Activated CD4-positive, alpha-beta T cell treated with anti-CD3 and anti-CD28 coated beads for 24 hours (primary cell): ENCODE data around the gene MYOM1.
A peak's percentile ranks its signal among the peaks of the same experiment; 100 is the strongest.

Experiments used
- DNase-seq, 2 donors: peaks; one replicate each; pipeline ENCODE4 v3.0.0-alpha.2; 2020; ENCODE audit warnings: low read depth in 2 of 2

The MYOM1 gene

GRCh38 chr18:3151399-3152264, 68.1 kb downstream of the MYOM1 start:
- no peak for DNase-seq

GRCh38 chr18:3150688-3151087, 69.1 kb downstream of the MYOM1 start:
- DNase-seq = no peak

DNA sequence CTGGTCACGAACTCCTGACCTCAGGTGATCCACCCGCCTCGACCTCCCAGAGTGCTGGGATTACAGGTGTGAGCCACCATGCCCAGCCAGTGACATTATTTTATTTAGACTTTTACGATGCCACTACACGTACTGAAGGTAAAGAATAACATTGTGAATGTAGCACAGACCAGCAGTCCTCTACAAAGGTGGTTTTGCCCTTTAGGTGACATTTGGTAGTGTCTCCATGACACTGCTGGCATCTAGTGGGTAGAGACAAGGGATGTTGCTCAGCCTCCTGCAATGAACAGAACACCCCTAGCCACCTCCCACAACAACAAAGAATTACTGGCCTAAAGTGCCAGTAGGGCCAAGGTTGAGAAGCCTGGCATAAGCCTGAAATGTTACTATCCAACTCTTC, 69.5 kb downstream of the MYOM1 start:
- no peak for DNase-seq

DNA sequence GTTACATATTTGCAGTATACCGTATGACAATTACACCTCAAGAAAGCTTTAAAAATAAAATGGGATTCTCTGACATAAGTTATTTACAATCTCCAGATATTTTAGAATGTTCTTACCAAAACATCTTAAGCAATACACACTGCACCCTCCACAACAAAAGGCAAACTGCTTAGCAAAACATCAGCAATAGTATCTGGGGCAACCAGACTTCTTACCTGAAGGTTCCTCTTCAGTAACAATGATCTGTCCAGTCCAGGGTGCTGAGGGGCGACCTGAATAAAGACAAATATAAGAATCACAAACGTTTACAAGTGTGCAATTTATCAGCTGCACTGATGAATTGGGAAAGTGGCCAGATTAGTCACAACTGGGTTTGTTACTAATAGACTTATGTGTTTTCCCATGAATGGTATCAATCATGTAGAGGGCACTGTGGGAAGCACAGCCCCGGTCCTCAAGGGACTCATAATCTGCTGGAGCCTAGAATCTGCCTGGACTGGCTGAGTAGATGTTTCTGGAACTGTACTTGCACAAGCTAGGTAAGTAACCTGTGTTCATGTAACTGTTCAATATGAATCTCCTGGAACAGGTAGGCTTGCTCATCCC, 70.7 kb downstream of the MYOM1 start:
- no peak for DNase-seq

DNA sequence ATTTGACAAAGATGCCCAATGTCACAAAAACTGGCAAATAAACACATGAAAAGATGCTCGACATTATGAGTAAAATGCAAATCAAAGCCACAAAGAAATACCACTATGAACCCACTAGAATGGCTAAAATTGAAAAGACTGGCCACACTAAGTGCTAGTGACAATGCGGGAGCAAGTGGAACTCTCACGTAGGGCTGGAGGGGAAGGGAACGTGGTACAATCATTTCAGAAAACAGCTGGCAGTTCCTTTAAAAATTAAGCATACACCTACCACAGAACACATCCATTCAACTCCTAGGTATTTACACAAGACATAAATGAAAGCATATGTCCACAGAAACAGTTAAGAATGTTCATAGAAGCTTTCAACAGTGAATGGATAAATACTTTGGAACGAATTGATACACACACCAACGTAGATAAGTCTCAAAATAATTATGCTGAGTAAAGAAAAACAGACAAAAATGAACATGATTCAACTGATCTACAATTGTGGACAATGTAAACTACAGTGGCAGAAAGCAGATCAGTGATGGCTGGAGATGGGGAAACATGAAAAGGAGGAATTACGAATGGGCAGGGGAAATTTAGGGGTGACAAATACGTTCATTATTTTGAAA, 71.7 kb downstream of the MYOM1 start:
- DNase-seq = no peak

GRCh38 chr18:3140986-3141639, 78.7 kb downstream of the MYOM1 start:
- DNase-seq = no peak

DNA sequence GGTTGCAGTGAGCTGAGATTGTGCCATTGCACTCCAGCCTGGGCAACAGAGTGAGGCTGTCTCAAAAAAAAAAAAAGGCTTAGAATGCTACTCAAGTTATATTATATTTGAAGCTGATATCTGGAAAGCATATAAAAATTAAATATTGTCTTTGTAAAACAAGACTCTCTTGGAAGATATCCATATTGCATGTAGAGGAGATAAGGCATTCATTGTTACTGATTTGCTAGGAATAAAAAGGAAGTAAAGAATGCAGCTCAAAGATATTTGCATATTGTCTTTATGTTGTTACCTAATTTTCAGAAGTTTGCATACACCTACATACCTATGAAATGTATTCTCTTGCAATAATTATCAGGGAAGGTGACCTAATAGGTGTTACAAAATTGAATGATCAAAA, 79.4 kb downstream of the MYOM1 start:
- no peak for DNase-seq

DNA sequence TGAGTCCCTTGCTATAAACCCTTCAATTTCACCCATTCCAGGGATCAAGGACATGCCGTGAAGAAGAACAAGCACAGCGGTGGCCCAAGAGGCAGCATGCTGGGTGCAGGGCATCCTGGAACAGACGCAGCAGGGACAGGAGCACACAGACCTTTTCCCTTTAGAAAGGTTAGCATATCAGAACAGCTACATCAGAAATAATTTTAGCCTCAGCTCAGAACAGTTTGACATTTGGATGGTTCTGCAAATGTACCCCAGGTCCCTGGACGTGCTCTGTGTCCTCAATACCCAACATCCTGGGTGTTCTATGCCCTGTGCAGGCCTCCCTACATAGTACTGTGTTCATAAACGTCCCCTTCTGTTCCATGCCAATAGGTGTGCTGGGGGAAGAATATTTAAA, 80.4 kb downstream of the MYOM1 start:
- DNase-seq = no peak

GRCh38 chr18:3138274-3138975, 81.3 kb downstream of the MYOM1 start:
- DNase-seq = no peak

- DNase-seq = no peak
Observed at GRCh38 chr18:3135536-3135935, 84.2 kb downstream of the MYOM1 start.

DNA sequence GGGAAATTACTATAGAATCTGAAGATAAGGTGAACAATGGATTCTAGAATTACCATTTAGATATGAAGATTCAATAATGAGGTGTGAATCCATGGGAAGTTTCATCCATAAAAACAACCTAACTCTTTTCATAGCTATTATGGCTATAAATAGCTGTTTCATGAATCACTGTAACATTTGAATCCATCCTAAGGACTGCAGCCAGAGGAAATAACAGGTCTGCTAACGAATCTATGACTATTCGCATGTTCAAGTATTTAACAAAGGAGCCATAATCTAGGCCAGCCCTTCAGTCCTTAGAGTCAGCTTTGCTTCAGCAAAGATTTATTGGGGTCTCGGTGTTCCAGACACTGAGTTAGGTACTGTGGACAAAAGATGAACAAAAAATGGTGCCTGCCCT, 87.1 kb downstream of the MYOM1 start:
- DNase-seq = no peak

- DNase-seq = no peak
Observed at GRCh38 chr18:3130344-3130743, 89.4 kb downstream of the MYOM1 start.

DNA sequence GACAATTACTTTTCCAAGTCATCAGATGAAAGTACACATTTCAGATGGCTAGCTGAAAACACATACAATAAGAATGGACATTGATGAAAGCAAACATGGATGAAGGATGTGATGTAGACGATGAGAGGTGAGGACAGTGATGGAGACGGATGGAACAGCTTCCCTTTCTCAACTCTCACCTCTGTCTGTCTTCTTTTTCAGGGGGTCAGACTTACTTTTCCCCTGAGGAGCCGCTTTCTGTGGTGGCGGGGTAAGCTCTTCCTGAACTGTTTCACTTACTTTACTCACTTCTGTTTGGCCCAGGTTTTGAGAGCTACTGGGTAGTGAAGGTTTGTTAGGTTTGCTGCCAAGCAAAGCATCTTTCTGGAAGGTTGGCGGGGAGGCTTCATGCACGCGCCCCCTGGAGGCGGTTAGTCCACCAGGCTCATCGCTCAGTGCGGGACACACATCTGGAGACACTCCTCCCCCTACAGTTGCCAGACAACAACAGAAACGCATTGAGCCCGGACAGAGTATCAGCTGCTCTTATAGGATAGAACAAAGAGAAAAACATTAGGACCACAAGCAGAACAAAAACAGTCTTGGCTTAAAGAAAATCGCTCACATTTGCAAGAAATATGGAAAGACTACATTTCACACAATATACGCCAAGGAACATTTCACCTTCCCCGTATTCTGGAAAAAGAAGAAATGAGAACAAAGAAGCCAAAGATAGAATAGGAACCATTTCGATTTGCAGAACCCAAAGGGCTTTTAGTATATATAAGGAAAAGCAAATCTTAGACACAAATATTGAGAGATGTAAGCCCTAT, 90.5 kb downstream of the MYOM1 start:
- peak; percentile 73 to 75 for DNase-seq

DNA sequence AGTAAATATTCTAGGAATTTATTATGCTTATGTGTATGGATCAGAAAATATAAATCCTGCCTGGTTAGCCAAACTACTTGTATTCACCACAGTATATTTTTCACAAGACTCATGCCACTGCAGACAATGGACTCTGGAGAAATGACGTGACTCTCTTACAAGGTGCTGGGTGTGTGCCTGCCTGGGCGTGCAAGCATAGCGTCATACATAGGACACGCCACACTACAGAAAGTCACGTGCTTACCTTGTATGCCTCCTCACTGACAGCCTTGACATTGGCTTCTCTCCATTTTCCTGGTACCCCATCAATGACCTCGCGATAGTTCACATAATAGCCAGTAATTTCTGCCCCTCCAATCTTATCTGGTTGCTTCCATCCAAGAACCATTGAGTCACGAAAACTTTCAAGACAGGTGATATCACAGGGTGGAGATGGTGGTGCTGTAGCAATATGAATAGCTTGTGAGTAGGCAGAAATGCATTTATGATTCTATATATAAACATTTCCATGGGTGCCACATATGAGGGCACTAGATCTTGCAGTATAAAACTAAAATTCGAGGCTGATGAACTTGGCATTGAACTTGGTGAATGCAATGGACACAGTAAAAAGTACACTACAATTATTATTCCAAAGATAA, 93.2 kb downstream of the MYOM1 start:
- DNase-seq = no peak

- no peak for DNase-seq
Observed at GRCh38 chr18:3124822-3125221, 94.9 kb downstream of the MYOM1 start.

DNA sequence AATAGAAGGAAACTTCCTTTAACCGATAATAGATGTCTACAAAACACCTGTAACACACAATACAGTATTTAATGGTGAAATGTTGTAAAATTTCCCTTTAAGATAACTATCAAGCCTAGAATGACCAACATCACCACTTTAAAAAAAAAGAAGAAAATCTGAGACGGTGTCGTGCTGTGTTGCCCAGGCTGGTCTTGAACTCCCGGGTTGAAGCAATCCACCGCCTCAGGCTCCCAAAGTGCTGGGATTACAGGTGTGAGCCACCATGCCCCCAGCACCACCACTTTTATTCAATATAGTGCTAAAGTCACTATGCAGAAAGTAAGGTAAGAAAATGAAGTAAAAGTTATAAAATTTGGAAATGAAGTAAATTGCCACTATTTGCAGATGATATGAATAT, 96.9 kb downstream of the MYOM1 start:
- DNase-seq = no peak

- no peak for DNase-seq
Observed at GRCh38 chr18:3121259-3121658, 98.5 kb downstream of the MYOM1 start.

- no peak for DNase-seq
Observed at GRCh38 chr18:3120356-3120755, 99.4 kb downstream of the MYOM1 start.

GRCh38 chr18:3119401-3120341, 100.1 kb downstream of the MYOM1 start:
- DNase-seq = no peak
